CD4-positive, alpha-beta T cell treated with Interleukin-12 subunit alpha and Interleukin-12 subunit beta, for 1 hour (primary cell): Measurements from ENCODE around the gene CFAP70.

Experiments
- DNase-seq: peaks from one replicate; pipeline ENCODE4 v3.0.0-alpha.2; 2020

CFAP70 gene

GRCh38 chr10:73210395-73211105, 148.1 kb downstream of the CFAP70 start:
- DNase-seq: no peak

- no peak for DNase-seq
Measured at GRCh38 chr10:73209705-73210104, 149.0 kb downstream of the CFAP70 start.

- DNase-seq: no peak
Measured at GRCh38 chr10:73207883-73208282, 150.8 kb downstream of the CFAP70 start.

- DNase-seq: no peak
Measured at GRCh38 chr10:73206385-73206784, 152.3 kb downstream of the CFAP70 start.

- no peak for DNase-seq
Measured at GRCh38 chr10:73205890-73206289, 152.8 kb downstream of the CFAP70 start.

- no peak for DNase-seq
Measured at GRCh38 chr10:73205081-73205480, 153.6 kb downstream of the CFAP70 start.
